Measurements from ENCODE around the gene SEPTIN1. TPM values are rescaled to one million over a fixed set of nuclear protein-coding genes. Genes with fewer than 3 reads are reported as not detected.
A peak's percentile ranks its signal among the peaks of the same experiment; 100 is the strongest.
"Not testable (repeated sequence)": the region's sequence is repeated elsewhere in the genome, so short reads cannot be mapped to it uniquely, and the experiment has no call there.

SEPTIN1 gene
- total RNA-seq, 1 experiment from 2014 or later, result 0.10 TPM

DNA sequence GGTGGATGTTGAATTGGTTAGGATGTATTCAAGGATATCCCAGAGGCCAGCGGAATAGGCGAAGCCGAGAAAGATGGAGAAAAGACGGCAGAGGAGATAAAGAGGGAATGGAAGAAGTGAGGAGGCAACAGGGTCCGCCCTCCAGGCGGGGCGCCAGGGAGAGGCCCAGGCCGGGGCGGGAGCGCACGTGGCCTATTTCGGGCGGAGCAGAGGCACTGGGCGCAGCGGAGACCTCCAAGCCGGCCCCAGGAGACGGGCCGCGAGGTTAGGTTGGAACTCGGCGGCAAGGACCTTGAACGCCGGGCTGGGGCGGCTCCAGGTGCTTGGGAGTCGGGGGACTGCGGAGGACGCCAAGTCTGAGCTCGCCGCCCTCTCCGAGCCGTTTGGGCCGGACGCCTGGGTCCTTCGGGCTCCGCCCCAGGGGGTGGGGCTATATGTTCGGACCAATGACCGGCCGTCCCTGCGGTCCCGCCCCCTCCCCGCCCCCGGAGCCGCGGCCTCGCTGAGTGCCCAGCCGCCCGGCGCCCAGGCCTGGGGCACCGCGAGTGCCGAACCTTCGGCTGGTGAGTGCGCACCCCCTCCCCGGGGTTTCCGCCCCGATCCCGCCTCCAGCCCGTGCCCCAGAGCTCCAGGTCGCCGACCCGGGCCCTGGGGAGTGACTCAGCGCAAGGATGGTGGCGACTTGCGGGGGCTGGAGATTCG is 24.9 kb upstream of the SEPTIN1 start, which contains the start of gene ZNF771:
ZNF771 (plus strand) TSS at position 505 of the 702 bp plus-strand sequence. CDS start 448 bp downstream, outside the sequence.
- in situ Hi-C loops (cut with HindIII; ENCODE audit: low sequenced_read_pairs), result loop anchor here (25.0 kb wide), 1 partner anchor 230 kb away; no protein-coding TSS in a partner anchor

DNA sequence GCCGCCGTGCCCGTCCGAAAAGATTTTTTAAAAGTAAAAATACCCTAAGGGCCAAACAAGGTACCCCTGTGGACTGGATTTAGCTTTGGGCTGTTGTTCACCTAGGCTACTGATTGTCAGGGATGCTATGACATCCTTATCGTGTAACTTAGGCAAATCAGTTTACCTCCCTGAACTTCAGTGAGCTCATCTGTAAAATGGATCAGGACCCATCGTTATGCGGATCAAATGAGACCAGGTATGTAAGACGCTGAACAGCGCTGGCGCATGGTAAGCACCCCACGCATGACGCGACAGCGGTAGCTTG is 24.4 kb upstream of the SEPTIN1 start:
- no peak for DNase-seq (ENCODE audit: low spot score)
- in situ Hi-C loops (cut with HindIII; ENCODE audit: low sequenced_read_pairs), result loop anchor here (25.0 kb wide), 1 partner anchor 231 kb away; no protein-coding TSS in a partner anchor

More for the DNA sequence above, 24.9 kb upstream of the SEPTIN1 start, which contains the start of gene ZNF771:
- DNase-seq (ENCODE audit: low spot score), result peak; percentile 93

DNA sequence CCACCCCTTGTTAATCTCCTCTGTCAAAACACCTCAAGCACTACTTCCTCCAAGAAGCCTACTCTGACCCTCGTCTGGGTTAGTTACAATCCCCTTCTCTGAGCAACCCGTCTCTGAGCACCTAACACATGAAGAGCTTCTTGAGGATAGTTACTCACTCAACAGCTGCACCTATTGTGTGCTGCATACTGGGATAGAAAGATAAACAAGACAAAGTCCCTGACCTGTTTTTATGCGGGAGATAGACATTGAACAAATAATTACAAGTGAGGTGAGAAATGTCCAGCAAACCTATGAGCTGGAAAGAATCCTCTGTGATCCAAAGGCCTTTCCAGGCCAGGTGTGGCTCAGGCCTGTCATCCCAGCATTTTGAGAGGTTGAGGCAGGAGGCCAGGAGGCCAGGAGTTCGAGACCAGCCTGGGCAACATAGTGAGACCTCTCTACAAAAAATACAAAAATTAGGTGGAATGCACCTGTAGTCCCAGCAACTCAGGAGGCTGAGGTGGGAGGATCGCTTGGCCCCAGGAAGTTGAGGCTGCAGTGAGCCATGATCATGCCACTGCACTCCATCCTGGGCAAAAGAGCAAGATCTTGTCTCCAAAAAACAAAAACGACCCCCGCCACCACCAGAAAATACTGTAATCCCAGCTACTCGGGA is 19.5 kb upstream of the SEPTIN1 start:
- DNase-seq (ENCODE audit: low spot score), result no peak
- in situ Hi-C loops (cut with HindIII; ENCODE audit: low sequenced_read_pairs), result loop anchor here (25.0 kb wide), 1 partner anchor 235 kb away; no protein-coding TSS in a partner anchor

DNA sequence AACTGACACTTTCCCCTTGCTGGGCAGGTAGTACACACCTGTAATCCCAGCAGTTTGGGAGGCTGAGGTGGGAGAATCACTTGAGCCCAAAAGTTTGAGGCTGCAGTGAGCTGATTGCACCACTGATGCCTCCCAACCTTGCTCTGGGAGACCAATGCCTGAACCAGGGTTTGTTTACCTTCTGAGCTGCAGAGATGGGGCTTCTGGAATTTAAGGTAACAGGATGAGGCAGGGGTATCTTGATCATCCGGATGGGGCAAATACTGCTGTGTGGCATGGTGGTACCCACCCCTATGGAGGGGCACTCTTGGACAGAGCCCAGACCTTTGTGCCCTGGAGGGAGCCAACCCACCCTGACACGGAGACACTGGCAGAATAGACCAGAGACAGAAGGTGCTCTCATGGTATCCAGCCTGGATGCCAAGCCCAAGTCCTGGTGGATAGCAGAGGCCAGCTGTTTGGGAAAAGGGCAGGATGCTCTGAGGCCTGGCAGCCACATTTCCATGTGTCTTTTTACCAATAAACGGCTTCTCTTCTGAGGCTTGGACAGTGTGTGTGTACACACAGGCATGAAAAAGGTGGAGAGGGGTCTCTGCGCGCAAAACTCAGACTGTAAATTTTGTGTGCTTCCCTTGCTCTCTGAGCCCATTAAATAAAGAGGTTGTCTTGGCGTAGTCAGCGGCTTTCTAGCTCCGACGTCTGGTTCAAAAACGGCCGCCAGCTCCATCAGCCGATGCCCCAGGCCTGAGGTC is 17.2 kb upstream of the SEPTIN1 start:
- in situ Hi-C loops (cut with HindIII; ENCODE audit: low sequenced_read_pairs), result loop anchor here (25.0 kb wide), 1 partner anchor 238 kb away; no protein-coding TSS in a partner anchor

DNA sequence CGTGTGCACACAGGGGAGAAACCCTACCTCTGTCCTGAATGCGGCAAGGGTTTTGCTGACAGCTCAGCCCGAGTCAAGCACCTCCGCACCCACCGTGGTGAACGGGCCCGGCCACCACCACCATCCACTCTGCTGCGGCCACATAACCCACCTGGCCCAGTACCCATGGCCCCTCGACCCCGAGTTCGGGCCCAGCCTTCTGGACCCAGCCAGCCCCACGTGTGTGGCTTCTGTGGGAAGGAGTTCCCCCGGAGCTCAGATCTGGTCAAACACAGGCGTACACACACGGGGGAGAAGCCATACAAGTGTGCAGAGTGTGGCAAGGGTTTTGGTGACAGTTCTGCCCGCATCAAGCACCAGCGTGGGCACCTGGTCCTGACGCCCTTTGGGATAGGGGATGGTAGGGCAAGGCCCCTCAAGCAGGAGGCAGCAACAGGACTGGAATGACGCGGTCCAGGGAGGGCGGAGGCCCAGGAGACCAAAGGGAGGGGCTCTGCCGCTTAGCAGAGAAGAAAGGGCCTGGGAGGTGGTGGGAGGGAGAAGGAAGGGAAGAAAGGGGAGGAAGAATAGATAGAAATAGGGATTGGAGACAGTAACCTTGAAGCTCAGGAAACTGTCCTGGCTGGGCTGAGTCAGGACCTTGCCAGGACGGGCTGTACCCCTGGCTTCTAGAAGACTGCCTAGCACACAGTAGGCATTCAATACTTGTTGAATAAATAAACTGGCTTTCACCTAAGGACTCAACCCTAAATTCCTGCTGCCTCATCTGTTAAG is 16.5 kb upstream of the SEPTIN1 start:
- DNase-seq (ENCODE audit: low spot score), result no peak
- in situ Hi-C loops (cut with HindIII; ENCODE audit: low sequenced_read_pairs), result no loop called here

More for the DNA sequence above, 17.2 kb upstream of the SEPTIN1 start:
- DNase-seq (ENCODE audit: low spot score), result no peak

DNA sequence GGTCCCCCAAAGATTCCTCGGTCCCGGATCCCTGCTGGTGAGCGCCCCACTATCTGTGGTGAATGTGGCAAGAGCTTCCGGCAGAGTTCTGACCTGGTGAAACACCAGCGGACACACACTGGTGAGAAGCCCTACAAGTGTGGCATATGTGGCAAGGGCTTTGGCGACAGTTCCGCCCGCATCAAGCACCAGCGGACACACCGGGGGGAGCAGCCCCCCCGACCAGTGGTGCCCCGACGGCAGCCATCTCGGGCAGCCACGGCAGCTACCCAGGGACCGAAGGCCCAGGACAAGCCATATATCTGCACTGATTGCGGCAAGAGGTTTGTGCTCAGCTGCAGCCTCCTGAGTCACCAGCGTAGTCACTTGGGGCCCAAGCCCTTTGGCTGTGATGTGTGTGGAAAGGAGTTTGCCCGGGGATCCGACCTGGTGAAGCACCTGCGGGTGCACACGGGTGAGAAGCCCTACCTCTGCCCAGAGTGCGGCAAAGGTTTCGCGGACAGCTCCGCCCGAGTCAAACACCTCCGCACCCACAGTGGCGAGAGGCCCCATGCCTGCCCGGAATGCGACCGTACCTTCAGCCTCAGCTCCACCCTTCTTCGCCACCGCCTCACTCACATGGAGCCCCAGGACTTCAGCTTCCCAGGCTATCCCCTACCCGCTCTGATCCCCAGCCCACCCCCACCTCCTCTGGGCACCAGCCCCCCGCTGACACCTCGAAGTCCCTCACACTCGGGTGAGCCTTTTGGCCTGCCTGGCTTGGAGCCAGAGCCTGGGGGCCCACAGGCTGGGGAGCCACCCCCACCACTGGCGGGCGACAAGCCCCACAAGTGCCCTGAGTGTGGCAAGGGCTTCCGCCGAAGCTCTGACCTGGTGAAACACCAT is 15.7 kb upstream of the SEPTIN1 start:
- DNase-seq (ENCODE audit: low spot score), result no peak
- in situ Hi-C loops (cut with HindIII; ENCODE audit: low sequenced_read_pairs), result no loop called here

DNA sequence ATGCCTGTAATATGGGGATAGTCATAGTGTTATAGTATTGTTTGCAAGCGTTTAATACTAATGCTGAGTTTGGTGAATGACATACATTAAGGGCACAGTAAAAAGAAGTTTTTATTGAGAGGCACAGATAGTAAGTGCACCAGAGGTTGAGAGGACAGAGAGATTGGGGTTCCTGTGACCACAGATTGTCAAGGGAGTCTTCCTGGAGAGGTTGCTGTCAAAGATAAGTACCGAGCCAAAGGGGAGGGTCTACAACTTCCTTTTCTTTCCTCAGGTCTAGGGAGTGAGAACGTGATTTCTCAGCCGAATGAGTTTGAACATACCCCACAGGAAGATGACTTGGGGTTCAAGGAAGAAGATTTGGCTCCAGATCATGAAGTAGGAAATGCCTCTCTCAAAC is 14.7 kb upstream of the SEPTIN1 start:
- in situ Hi-C loops (cut with HindIII; ENCODE audit: low sequenced_read_pairs), result no loop called here
- DNase-seq (ENCODE audit: low spot score), result no peak

DNA sequence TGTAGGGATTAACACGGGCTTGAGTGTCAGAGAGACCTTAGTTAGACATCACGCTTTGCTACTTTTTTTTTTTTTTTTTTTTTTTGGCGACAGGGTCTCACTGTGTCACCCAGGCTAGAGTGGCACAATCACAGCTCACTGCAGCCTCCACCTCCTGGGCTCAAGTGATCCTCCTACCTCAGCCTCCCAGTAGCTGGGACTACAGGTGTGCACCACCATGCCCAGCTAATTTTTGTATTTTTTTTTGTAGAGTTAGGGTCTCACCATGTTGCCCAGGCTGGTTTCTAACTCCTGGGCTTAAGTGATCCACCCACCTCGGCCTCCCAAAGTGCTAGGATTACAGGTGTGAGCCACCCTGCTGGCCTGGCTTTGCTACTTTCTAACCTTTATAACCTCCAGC is 14.3 kb upstream of the SEPTIN1 start:
- in situ Hi-C loops (cut with HindIII; ENCODE audit: low sequenced_read_pairs), result not testable (repeated sequence)

DNA sequence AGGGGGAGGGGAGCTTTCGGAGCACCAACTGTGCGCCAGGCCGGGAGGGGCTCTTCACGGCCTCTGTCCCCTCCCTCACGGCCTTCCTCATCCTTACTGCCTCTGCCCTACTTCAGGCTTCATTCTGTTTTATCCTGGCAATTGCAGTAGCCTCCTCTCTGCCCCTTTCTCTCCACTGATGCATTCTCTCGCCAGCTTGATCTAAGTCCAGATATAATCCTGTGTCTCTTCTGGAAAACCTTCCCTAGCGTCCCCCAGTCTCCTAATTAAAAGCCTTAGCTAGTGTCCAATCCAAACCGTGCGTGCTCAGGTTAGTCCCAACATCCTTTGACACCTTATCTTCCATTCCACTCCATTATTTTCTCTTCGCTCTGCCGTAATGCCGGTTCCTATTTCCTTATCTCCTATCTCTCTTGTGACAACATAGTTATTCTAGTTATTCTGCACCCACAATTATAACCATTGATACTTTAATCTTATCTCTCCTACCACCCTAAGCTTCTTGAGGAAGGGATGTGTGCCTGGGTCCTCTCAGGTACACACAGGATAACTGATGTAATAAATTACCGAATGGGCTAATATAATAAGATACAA is 13.7 kb upstream of the SEPTIN1 start:
- DNase-seq (ENCODE audit: low spot score), result peak; percentile 64

More for the DNA sequence above, 14.3 kb upstream of the SEPTIN1 start:
- DNase-seq (ENCODE audit: low spot score), result not testable (repeated sequence)

DNA sequence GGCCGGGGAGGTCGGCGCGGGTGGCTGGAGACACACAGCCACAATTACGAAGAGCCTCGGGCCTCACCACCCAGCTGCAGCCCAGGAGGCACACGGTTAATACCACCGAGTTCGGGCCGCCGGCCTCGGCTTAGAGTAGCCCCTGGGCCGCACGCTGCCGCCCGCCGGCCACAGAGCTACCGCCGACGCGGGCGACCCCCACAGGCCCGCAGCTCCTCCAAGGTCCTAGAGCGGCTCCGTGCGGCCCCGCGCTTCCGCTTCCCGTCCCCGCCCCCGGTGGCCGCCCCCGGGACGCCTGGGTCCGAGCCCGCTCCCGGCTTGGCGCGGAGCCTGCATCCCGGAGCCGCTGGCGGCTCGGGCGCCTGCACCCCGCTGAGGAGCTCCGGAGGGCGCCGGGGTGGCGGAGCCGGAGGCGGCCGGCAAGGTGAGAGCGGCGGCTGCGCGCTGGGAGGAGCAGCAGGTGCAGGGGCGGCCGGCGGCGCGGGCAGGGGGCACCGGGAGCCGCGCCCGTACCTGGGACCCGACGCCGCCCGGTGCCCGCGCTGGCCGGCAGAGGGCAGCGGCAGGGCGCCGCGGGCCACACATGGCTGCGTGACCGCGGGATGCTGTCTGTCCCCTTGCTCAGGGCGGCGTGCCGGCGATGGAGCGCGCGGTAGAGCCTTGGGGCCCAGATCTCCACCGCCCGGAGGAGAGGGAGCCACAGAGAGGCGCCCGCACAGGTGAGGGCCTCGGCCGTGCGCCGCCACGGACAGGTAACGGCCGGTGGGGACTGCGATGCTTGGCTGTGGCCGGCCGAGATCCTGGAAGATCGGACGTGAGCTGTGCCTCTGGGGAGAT is 13.0 kb upstream of the SEPTIN1 start, which contains the start of gene ZNF48:
ZNF48 (plus strand) TSS at position 266 of the 837 bp plus-strand sequence; CDS start at position 641, 375 bp downstream.
- in situ Hi-C loops (cut with HindIII; ENCODE audit: low sequenced_read_pairs), result no loop called here

More for the DNA sequence above, 13.7 kb upstream of the SEPTIN1 start:
- in situ Hi-C loops (cut with HindIII; ENCODE audit: low sequenced_read_pairs), result no loop called here

DNA sequence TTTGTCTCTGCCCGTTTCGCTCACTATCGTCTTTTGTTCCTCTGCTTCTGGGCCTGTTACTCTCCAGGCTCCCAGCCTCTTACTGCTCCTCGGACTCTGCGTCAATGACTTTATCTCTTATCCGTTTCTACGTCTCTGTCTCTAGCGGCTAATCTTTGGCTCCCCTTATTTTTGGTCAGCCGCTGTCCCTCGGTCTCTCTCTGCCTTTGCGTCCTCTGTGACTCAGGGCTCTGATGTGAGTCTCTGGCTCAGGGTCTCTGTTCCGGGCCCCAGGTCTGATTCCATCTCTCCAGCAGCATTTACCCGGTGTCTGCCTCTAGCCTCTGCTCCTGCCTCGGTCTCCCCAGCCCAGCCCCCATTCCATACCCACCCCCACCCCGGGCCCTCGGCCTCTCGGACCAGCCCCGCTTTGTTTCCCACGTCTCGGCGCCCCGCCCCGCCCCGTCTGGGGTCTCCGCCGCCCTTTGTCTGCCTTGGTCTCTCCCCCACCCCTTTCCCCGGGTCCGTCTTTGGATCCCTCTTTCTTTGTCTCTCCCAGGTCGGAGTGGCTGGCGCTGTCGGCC is 12.3 kb upstream of the SEPTIN1 start:
- in situ Hi-C loops (cut with HindIII; ENCODE audit: low sequenced_read_pairs), result no loop called here

More for the DNA sequence above, 13.0 kb upstream of the SEPTIN1 start, which contains the start of gene ZNF48:
- DNase-seq (ENCODE audit: low spot score), result peak; percentile 93

DNA sequence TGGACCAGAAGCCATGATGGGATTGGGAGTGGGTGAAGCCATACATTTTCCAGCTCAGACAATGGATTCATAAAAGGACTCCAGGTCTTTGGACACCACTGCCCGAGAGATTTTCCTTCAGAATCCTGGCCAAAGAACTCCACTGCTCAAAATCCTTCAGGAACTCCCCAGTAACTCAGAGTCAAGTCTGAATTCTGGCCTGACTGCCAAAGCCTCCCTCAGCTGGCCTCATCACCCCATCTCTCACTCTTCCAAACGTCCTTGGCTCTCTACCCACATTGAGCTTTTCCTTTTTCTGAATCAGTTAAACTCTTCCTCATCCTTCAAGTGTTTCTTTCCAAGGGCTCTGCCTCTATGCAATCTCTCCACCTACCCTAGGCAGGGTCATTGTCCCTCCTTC is 1.2 kb upstream of the SEPTIN1 start:
- in situ Hi-C loops (cut with HindIII; ENCODE audit: low sequenced_read_pairs), result no loop called here
- DNase-seq (ENCODE audit: low spot score), result no peak

More for the DNA sequence above, 12.3 kb upstream of the SEPTIN1 start:
- no peak for DNase-seq (ENCODE audit: low spot score)

DNA sequence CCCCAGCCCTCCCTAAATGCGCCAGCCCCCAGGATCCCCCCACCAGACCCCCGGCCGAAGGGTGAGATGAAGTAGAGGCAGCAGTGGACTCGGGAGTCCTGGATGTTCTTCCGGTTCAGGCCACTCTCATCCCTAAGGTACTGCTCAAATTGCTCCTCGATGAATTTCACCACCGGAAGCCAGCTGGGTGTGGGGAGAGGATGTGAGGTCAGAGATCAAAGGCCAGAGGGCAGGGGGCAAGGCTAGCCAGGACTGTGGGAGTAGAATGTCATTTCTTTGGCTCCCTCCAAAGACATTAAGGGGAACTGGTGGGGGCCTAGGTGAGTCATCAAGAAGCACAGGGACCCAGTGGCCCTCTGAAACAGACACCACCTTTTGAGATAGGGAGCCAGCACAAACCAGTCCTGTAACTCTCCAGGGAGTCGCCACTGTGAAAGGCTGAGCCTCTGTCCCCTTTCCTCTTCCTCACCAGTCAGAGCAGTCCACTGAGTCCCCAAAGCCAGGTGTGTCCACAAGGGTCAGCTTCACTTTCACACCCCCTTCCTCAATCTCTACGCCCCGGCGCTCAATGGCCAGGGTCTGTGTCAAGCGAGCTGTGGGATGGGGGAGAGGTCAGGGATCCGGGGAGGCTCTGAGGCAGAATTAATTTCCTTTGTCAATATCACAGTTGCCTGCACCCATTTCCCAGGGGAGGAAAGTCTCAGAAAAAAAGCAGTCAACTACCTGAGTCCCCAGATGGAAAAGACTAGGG is 895 bp downstream of the SEPTIN1 start:
- in situ Hi-C loops (cut with HindIII; ENCODE audit: low sequenced_read_pairs), result no loop called here

DNA sequence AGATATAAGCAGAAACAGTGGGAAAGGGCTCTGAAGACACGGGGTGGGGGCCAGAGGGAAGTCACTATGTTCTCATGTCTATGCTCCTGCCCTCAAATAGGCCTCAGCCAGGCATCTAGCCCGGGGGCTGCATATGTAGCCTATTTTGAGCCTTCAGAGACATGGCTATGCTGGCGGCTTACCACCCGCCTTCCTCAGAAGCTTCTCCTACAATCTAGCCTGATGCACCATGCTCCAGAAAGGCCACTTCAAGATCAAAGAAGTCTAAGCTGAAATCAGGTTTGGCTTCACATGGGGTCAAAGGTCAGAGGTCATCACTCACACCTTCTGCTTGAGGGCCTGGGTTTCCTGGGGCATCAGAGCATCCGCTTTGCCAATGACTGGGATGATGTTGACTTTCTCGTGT is 1.6 kb downstream of the SEPTIN1 start:
- no peak for DNase-seq (ENCODE audit: low spot score)
- in situ Hi-C loops (cut with HindIII; ENCODE audit: low sequenced_read_pairs), result no loop called here

More for the DNA sequence above, 895 bp downstream of the SEPTIN1 start:
- DNase-seq (ENCODE audit: low spot score), result no peak

DNA sequence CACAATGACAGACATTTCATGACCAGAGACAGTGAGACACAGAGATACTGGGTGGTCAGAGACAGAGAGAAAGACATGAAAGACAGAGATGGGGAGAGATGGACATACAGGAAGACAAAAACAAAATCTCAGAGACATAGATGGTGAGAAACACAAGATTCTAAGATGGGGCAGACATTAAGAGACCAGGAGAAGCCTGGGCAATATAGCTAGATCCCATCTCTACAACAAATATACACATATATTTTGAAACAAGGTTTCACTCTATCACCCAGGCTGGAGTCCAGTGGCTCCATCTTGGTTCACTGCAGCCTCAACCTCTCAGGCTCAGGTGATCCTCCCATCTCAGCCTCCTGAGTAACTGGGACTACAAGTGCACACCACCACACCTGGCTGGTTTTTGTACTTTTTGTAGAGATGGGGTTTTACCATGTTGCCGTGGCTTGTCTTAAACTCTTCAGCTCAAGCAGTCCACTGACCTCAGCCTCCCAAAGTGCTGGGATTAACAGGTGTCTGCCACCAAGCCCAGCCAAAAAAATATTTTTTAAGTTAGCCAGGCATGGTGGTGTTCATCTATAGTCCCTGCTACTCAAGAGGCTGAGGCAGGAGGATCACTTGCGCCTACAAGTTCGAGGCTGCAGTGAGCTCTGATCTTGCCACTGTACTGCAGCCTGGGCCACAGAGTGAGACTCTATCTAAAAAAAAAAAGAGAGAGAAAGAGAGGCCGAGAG is 2.1 kb downstream of the SEPTIN1 start:
- in situ Hi-C loops (cut with HindIII; ENCODE audit: low sequenced_read_pairs), result no loop called here
- DNase-seq (ENCODE audit: low spot score), result no peak
